Measurements from ENCODE around the gene MEIS1.

Gene MEIS1

GRCh38 chr2:66445076-66445924 lies 10.4 kb downstream of the MEIS1 start:
- H3K4me3 ChIP-seq (ENCODE audit: control insufficient read depth, low read depth, low read length): peak overlapping the region; percentile 33
- DNase-seq (ENCODE audit: low read depth): peak; percentile 64
- TF ChIP-seq, protein P1, sequence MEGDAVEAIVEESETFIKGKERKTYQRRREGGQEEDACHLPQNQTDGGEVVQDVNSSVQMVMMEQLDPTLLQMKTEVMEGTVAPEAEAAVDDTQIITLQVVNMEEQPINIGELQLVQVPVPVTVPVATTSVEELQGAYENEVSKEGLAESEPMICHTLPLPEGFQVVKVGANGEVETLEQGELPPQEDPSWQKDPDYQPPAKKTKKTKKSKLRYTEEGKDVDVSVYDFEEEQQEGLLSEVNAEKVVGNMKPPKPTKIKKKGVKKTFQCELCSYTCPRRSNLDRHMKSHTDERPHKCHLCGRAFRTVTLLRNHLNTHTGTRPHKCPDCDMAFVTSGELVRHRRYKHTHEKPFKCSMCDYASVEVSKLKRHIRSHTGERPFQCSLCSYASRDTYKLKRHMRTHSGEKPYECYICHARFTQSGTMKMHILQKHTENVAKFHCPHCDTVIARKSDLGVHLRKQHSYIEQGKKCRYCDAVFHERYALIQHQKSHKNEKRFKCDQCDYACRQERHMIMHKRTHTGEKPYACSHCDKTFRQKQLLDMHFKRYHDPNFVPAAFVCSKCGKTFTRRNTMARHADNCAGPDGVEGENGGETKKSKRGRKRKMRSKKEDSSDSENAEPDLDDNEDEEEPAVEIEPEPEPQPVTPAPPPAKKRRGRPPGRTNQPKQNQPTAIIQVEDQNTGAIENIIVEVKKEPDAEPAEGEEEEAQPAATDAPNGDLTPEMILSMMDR (conservative IDR thresholded peaks at IDR 0.05; ENCODE audit: control insufficient read depth, insufficient read depth, low read depth, low read length): peak; percentile 17

- DNase-seq (ENCODE audit: low read depth): peak; percentile 76
Observed at GRCh38 chr2:66445925-66446871, 11.3 kb downstream of the MEIS1 start.

DNA sequence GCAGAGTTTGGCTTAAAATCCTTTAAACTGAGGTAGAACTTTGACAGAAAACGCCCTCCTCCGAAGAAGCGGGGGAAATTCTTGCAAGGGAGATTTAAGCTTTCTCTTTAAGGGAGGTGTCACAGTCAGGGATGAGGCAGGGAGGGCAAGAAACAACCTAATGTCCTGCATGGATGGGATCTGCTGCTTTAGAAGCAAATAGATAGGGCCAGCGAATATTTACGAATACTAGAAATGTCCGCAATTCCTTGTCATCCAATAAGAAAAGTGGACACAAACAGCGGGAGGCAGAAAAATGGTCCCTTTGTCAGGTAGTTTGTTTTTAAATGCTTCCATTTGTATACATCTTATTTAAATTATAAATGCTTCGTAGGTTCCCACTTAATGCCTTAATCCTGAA lies 12.0 kb downstream of the MEIS1 start:
- peak overlapping the region; percentile 33 for H3K4me3 ChIP-seq (ENCODE audit: control insufficient read depth, low read depth, low read length)
- TF ChIP-seq, protein P1 (conservative IDR thresholded peaks at IDR 0.05; ENCODE audit: control insufficient read depth, insufficient read depth, low read depth, low read length): no peak
- peak; percentile 43 for DNase-seq (ENCODE audit: low read depth)

More at GRCh38 chr2:66445925-66446871, 11.3 kb downstream of the MEIS1 start:
- peak overlapping the region; percentile 33 for H3K4me3 ChIP-seq (ENCODE audit: control insufficient read depth, low read depth, low read length)
- TF ChIP-seq, protein P1 (conservative IDR thresholded peaks at IDR 0.05; ENCODE audit: control insufficient read depth, insufficient read depth, low read depth, low read length): peak; percentile 8

- TF ChIP-seq, protein P1 (conservative IDR thresholded peaks at IDR 0.05; ENCODE audit: control insufficient read depth, insufficient read depth, low read depth, low read length): no peak
- no peak overlapping the region for H3K4me3 ChIP-seq (ENCODE audit: control insufficient read depth, low read depth, low read length)
- no peak for DNase-seq (ENCODE audit: low read depth)
Observed at GRCh38 chr2:66447677-66448076, 12.8 kb downstream of the MEIS1 start.

GRCh38 chr2:66448136-66448991 lies 13.4 kb downstream of the MEIS1 start:
- no peak overlapping the region for H3K4me3 ChIP-seq (ENCODE audit: control insufficient read depth, low read depth, low read length)
- TF ChIP-seq, protein P1 (conservative IDR thresholded peaks at IDR 0.05; ENCODE audit: control insufficient read depth, insufficient read depth, low read depth, low read length): no peak
- no peak for DNase-seq (ENCODE audit: low read depth)

GRCh38 chr2:66452214-66452613 lies 17.3 kb downstream of the MEIS1 start:
- no peak overlapping the region for H3K4me3 ChIP-seq (ENCODE audit: control insufficient read depth, low read depth, low read length)
- no peak for DNase-seq (ENCODE audit: low read depth)
- TF ChIP-seq, protein P1 (conservative IDR thresholded peaks at IDR 0.05; ENCODE audit: control insufficient read depth, insufficient read depth, low read depth, low read length): no peak

Data from fibroblast of mammary gland (primary cell).